Stimulated activated memory B cell treated with anti-CD40 and anti-IgM and Interleukin-4, amounts not matched to agents 10 μg/mL and 1 μg/mL and 100 μg/mL, for 72 hours (primary cell): Measurements from ENCODE around the gene AGBL3.
"Not testable (repeated sequence)": the region's sequence is repeated elsewhere in the genome, so short reads cannot be mapped to it uniquely, and the experiment has no call there.

ENCODE experiments used
- ATAC-seq: fragments of 150-1000 bp; cut with Tn5 transposase; 2 replicates; pipeline ENCODE4 v1.10.0; 2021
- H3K27ac Mint-ChIP-seq: one replicate; pipeline ENCODE4 v1.8.0; 2022; ENCODE audit warnings: mild to moderate bottlenecking, mixed read lengths
- H3K27me3 Mint-ChIP-seq: one replicate; pipeline ENCODE4 v1.8.0; 2022; ENCODE audit warnings: mixed read lengths
- H3K36me3 Mint-ChIP-seq: one replicate; pipeline ENCODE4 v1.8.0; 2022; ENCODE audit warnings: mixed read lengths
- H3K4me1 Mint-ChIP-seq: one replicate; pipeline ENCODE4 v1.8.0; 2022; ENCODE audit warnings: mixed read lengths
- H3K4me3 Mint-ChIP-seq: one replicate; pipeline ENCODE4 v1.8.0; 2022; ENCODE audit warnings: mild to moderate bottlenecking, moderate library complexity, mixed read lengths
- H3K9me3 Mint-ChIP-seq: one replicate; pipeline ENCODE4 v1.8.0; 2022; ENCODE audit warnings: mixed read lengths

AGBL3 gene

GRCh38 chr7:134948736-134949135, 37.6 kb upstream of the AGBL3 start:
- ATAC-seq, result no peak
- Mint-ChIP-seq H3K27me3 (peaks cover 7% of the 10 kb centered on the region), H3K4me1 (no peaks in the 10 kb centered on the region), H3K9me3 (no peaks in the 10 kb centered on the region), H3K4me3 (no peak overlapping the region), H3K36me3 (no peaks in the 10 kb centered on the region), H3K27ac (no peak overlapping the region)

GRCh38 chr7:134949171-134949570, 37.1 kb upstream of the AGBL3 start:
- H3K27ac Mint-ChIP-seq, result no peak overlapping the region
- no peak for ATAC-seq
- no peaks in the 10 kb centered on the region for H3K9me3 Mint-ChIP-seq
- no peak overlapping the region for H3K4me3 Mint-ChIP-seq
- no peaks in the 10 kb centered on the region for H3K4me1 Mint-ChIP-seq
- H3K27me3 Mint-ChIP-seq, result peaks cover 7% of the 10 kb centered on the region
- no peaks in the 10 kb centered on the region for H3K36me3 Mint-ChIP-seq

GRCh38 chr7:134954197-134955082, 31.9 kb upstream of the AGBL3 start:
- no peaks in the 10 kb centered on the region for H3K36me3 Mint-ChIP-seq
- no peak overlapping the region for H3K4me3 Mint-ChIP-seq
- ATAC-seq, result no peak
- no peaks in the 10 kb centered on the region for H3K27me3 Mint-ChIP-seq
- H3K27ac Mint-ChIP-seq, result no peak overlapping the region
- H3K4me1 Mint-ChIP-seq, result peaks cover 6% of the 10 kb centered on the region
- H3K9me3 Mint-ChIP-seq, result no peaks in the 10 kb centered on the region

GRCh38 chr7:134957005-134957404, 29.3 kb upstream of the AGBL3 start:
- ATAC-seq, result no peak
- no peak overlapping the region for H3K4me3 Mint-ChIP-seq
- H3K27me3 Mint-ChIP-seq, result no peaks in the 10 kb centered on the region
- H3K36me3 Mint-ChIP-seq, result no peaks in the 10 kb centered on the region
- H3K27ac Mint-ChIP-seq, result no peak overlapping the region
- H3K4me1 Mint-ChIP-seq, result peaks cover 6% of the 10 kb centered on the region
- no peaks in the 10 kb centered on the region for H3K9me3 Mint-ChIP-seq

- Mint-ChIP-seq H3K27ac (no peak overlapping the region), H3K4me3 (no peak overlapping the region), H3K9me3 (no peaks in the 10 kb centered on the region), H3K36me3 (no peaks in the 10 kb centered on the region), H3K4me1 (peaks cover 1% of the 10 kb centered on the region), H3K27me3 (peaks cover 11% of the 10 kb centered on the region)
- ATAC-seq, result no peak
These were observed 26.5 kb upstream of the AGBL3 start for GRCh38 chr7:134959810-134960209.

- no peak for ATAC-seq
- Mint-ChIP-seq H3K9me3 (no peaks in the 10 kb centered on the region), H3K36me3 (no peaks in the 10 kb centered on the region), H3K27me3 (peaks cover 11% of the 10 kb centered on the region), H3K4me3 (no peak overlapping the region), H3K4me1 (no peaks in the 10 kb centered on the region), H3K27ac (no peak overlapping the region)
These were observed 24.0 kb upstream of the AGBL3 start for GRCh38 chr7:134962270-134962780.

GRCh38 chr7:134963036-134963435, 23.3 kb upstream of the AGBL3 start:
- Mint-ChIP-seq H3K27ac (no peak overlapping the region), H3K36me3 (no peaks in the 10 kb centered on the region), H3K4me3 (no peak overlapping the region), H3K27me3 (peaks cover 11% of the 10 kb centered on the region), H3K4me1 (no peaks in the 10 kb centered on the region), H3K9me3 (no peaks in the 10 kb centered on the region)
- ATAC-seq, result no peak

GRCh38 chr7:134966691-134967090, 19.6 kb upstream of the AGBL3 start:
- no peak overlapping the region for H3K4me3 Mint-ChIP-seq
- ATAC-seq, result no peak
- peaks cover 11% of the 10 kb centered on the region for H3K27me3 Mint-ChIP-seq
- no peaks in the 10 kb centered on the region for H3K4me1 Mint-ChIP-seq
- H3K9me3 Mint-ChIP-seq, result no peaks in the 10 kb centered on the region
- H3K36me3 Mint-ChIP-seq, result no peaks in the 10 kb centered on the region
- H3K27ac Mint-ChIP-seq, result no peak overlapping the region

GRCh38 chr7:134968110-134968509, 18.2 kb upstream of the AGBL3 start:
- Mint-ChIP-seq H3K36me3 (no peaks in the 10 kb centered on the region), H3K27ac (no peak overlapping the region), H3K4me1 (no peaks in the 10 kb centered on the region), H3K9me3 (no peaks in the 10 kb centered on the region), H3K4me3 (no peak overlapping the region), H3K27me3 (peaks cover 11% of the 10 kb centered on the region)
- no peak for ATAC-seq

- not testable (repeated sequence) for H3K9me3 Mint-ChIP-seq, H3K4me3 Mint-ChIP-seq, ATAC-seq, H3K36me3 Mint-ChIP-seq, H3K27me3 Mint-ChIP-seq, H3K4me1 Mint-ChIP-seq, H3K27ac Mint-ChIP-seq
These were observed 4.7 kb upstream of the AGBL3 start for GRCh38 chr7:134981645-134982044.

GRCh38 chr7:134985894-134986362, 380 bp upstream of the AGBL3 start:
- Mint-ChIP-seq H3K36me3 (peaks cover 8% of the 10 kb centered on the region), H3K4me1 (peaks cover 21% of the 10 kb centered on the region), H3K27ac (peak overlapping the region; percentile 95), H3K4me3 (peak overlapping the region; percentile 97), H3K9me3 (no peaks in the 10 kb centered on the region), H3K27me3 (no peaks in the 10 kb centered on the region)
- peak; percentile 83 for ATAC-seq

- ATAC-seq, result no peak
- Mint-ChIP-seq H3K36me3 (peaks cover 8% of the 10 kb centered on the region), H3K27me3 (no peaks in the 10 kb centered on the region), H3K9me3 (no peaks in the 10 kb centered on the region), H3K27ac (no peak overlapping the region), H3K4me1 (peaks cover 41% of the 10 kb centered on the region), H3K4me3 (no peak overlapping the region)
These were observed 1.9 kb downstream of the AGBL3 start for GRCh38 chr7:134988161-134988560.

GRCh38 chr7:134991469-134992339, 5.4 kb downstream of the AGBL3 start:
- no peak overlapping the region for H3K4me3 Mint-ChIP-seq
- H3K36me3 Mint-ChIP-seq, result peaks cover 28% of the 10 kb centered on the region
- ATAC-seq, result no peak
- peak overlapping the region; percentile 74 for H3K27ac Mint-ChIP-seq
- H3K4me1 Mint-ChIP-seq, result peaks cover 45% of the 10 kb centered on the region
- no peaks in the 10 kb centered on the region for H3K27me3 Mint-ChIP-seq
- H3K9me3 Mint-ChIP-seq, result no peaks in the 10 kb centered on the region

GRCh38 chr7:134992626-134993179, 6.4 kb downstream of the AGBL3 start:
- Mint-ChIP-seq H3K9me3 (no peaks in the 10 kb centered on the region), H3K4me1 (peaks cover 45% of the 10 kb centered on the region), H3K36me3 (peaks cover 31% of the 10 kb centered on the region), H3K4me3 (peak overlapping the region; percentile 9), H3K27me3 (no peaks in the 10 kb centered on the region), H3K27ac (peak overlapping the region; percentile 74)
- ATAC-seq, result peak; percentile 97

GRCh38 chr7:134993877-134994456, 7.7 kb downstream of the AGBL3 start:
- no peaks in the 10 kb centered on the region for H3K9me3 Mint-ChIP-seq
- no peak for ATAC-seq
- no peaks in the 10 kb centered on the region for H3K27me3 Mint-ChIP-seq
- no peak overlapping the region for H3K4me3 Mint-ChIP-seq
- H3K4me1 Mint-ChIP-seq, result peaks cover 45% of the 10 kb centered on the region
- peak overlapping the region; percentile 74 for H3K27ac Mint-ChIP-seq
- peaks cover 40% of the 10 kb centered on the region for H3K36me3 Mint-ChIP-seq
